IMR-90 (cell line): ENCODE results near the gene SLAMF1. TPM values are rescaled to one million over a fixed set of nuclear protein-coding genes. Genes with fewer than 3 reads are reported as not detected.

Experiments used
- ATAC-seq: fragments of 200-7000 bp; cut with Tn5 transposase; 2 replicates; pipeline ENCODE4 v1.9.1; 2020; ENCODE audit warnings: low read depth, mild to moderate bottlenecking, moderate library complexity
- BruUV-seq: library from RNA; stranded (reverse); fragments of 400-500 nt; replicated peaks from 2 replicates; lab custom pipeline; 2021; lab: Mats Ljungman, UMichigan
- CTCF ChIA-PET: fragments of 300-600 bp; formaldehyde crosslinking; extraction: SDS; loops from one replicate; lab custom pipeline; 2021; ENCODE audit warnings: antibody characterized with exemption; lab: Yijun Ruan, JAX
- POLR2A ChIA-PET: fragments of 300-600 bp; sonication (Branson Sonifier 250); formaldehyde crosslinking; loops from one replicate; lab custom pipeline; 2022; ENCODE audit warnings: antibody characterized with exemption; ENCODE audit not compliant: unreplicated experiment; lab: Charles Lee
- DNase-seq: peaks from one replicate; pipeline ENCODE4 v3.0.0; 2013
- H2AFZ ChIP-seq: replicated peaks from 2 replicates; pipeline ENCODE3; 2013; ENCODE audit warnings: low read length, mild to moderate bottlenecking; ENCODE audit not compliant: poor library complexity
- H2AK5ac ChIP-seq: 2 replicates; pipeline ENCODE4 v1.6.1; 2013; ENCODE audit warnings: low read depth, low read length, inconsistent platforms
- H2AK9ac ChIP-seq: replicated peaks from 2 replicates; pipeline ENCODE3; 2013; ENCODE audit warnings: mild to moderate bottlenecking, low read depth, low read length, moderate library complexity; ENCODE audit not compliant: poor library complexity
- H2BK120ac ChIP-seq: 2 replicates; pipeline ENCODE4 v1.6.1; 2013; ENCODE audit warnings: low read depth, low read length, inconsistent platforms
- H2BK15ac ChIP-seq: 3 replicates; pipeline ENCODE4 v1.6.1; 2013; ENCODE audit warnings: low read depth, low read length, inconsistent platforms
- H2BK20ac ChIP-seq: 2 replicates; pipeline ENCODE4 v1.6.1; 2013; ENCODE audit warnings: low read depth, mild to moderate bottlenecking, inconsistent platforms, low read length, moderate library complexity
- H2BK5ac ChIP-seq: 2 replicates; pipeline ENCODE4 v1.6.1; 2013; ENCODE audit warnings: mild to moderate bottlenecking, low read depth, low read length, inconsistent platforms; ENCODE audit not compliant: poor library complexity, severe bottlenecking
- H3K14ac ChIP-seq: replicated peaks from 2 replicates; pipeline ENCODE4 v1.6.1; 2013; ENCODE audit warnings: low read depth, low read length, inconsistent platforms
- H3K18ac ChIP-seq: 2 replicates; pipeline ENCODE4 v1.6.1; 2013; ENCODE audit warnings: low read depth, low read length, control low read depth
- H3K23ac ChIP-seq: 2 replicates; pipeline ENCODE4 v1.6.1; 2013; ENCODE audit warnings: low read depth, low read length, inconsistent platforms
- H3K27ac ChIP-seq: 2 replicates; pipeline ENCODE4 v1.5.1; 2013; ENCODE audit warnings: mild to moderate bottlenecking, control low read depth, low read length; ENCODE audit not compliant: insufficient read depth
- H3K27me3 ChIP-seq: 2 replicates; pipeline ENCODE4 v1.6.1; 2013; ENCODE audit warnings: low read length; ENCODE audit not compliant: control insufficient read depth, insufficient read depth
- H3K36me3 ChIP-seq: 2 replicates; pipeline ENCODE4 v1.6.1; 2013; ENCODE audit warnings: low read length, mixed read lengths; ENCODE audit not compliant: control insufficient read depth, insufficient read depth
- H3K4ac ChIP-seq: 2 replicates; pipeline ENCODE4 v1.6.1; 2013; ENCODE audit warnings: low read depth, low read length, inconsistent platforms
- H3K4me1 ChIP-seq: 2 replicates; pipeline ENCODE4 v1.6.1; 2013; ENCODE audit warnings: low read length, mixed read lengths; ENCODE audit not compliant: control insufficient read depth, insufficient read depth
- H3K4me2 ChIP-seq: 2 replicates; pipeline ENCODE4 v1.6.1; 2013; ENCODE audit warnings: low read depth, mild to moderate bottlenecking, control low read depth, low read length, moderate library complexity
- H3K4me3 ChIP-seq: 2 replicates; pipeline ENCODE4 v1.5.1; 2013; ENCODE audit warnings: low read depth, mild to moderate bottlenecking, control low read depth, low read length, moderate library complexity; ENCODE audit not compliant: insufficient read depth
- H3K56ac ChIP-seq: 2 replicates; pipeline ENCODE4 v1.6.1; 2013; ENCODE audit warnings: low read length, inconsistent platforms; ENCODE audit not compliant: insufficient read depth; ENCODE audit errors: extremely low read depth
- H3K79me1 ChIP-seq, 2 experiments: 2 replicates each; pipeline ENCODE4 v1.6.1; 2013; ENCODE audit warnings: low read length in 2 of 2, inconsistent platforms in 1 of 2, low read depth in 1 of 2
- H3K9ac ChIP-seq: 2 replicates; pipeline ENCODE4 v1.6.1; 2013; ENCODE audit warnings: low read depth, low read length, control low read depth
- H3K9me1 ChIP-seq: 2 replicates; pipeline ENCODE4 v1.6.1; 2013; ENCODE audit warnings: low read length, inconsistent platforms; ENCODE audit not compliant: insufficient read depth
- H3K9me3 ChIP-seq: 2 replicates; pipeline ENCODE4 v1.6.1; 2013; ENCODE audit warnings: low read length; ENCODE audit not compliant: control insufficient read depth, insufficient read depth
- H4K20me1 ChIP-seq: 2 replicates; pipeline ENCODE4 v1.6.1; 2013; ENCODE audit warnings: low read length, inconsistent platforms; ENCODE audit not compliant: insufficient read depth
- H4K5ac ChIP-seq: 2 replicates; pipeline ENCODE4 v1.6.1; 2013; ENCODE audit warnings: mild to moderate bottlenecking, low read depth, low read length, control low read depth
- H4K8ac ChIP-seq, 2 experiments: 2 replicates each; pipeline ENCODE4 v1.6.1; 2013; ENCODE audit warnings: low read depth in 2 of 2, low read length in 2 of 2, control low read depth in 1 of 2, inconsistent platforms in 1 of 2
- H4K91ac ChIP-seq: 2 replicates; pipeline ENCODE4 v1.6.1; 2013; ENCODE audit warnings: low read depth, low read length, inconsistent platforms; ENCODE audit not compliant: insufficient read depth
- ELK1 ChIP-seq: fragments of 150-350 bp; IDR thresholded peaks from 2 replicates; pipeline ENCODE4 v1.6.1; 2016; ENCODE audit warnings: low read depth, mild to moderate bottlenecking, low read length, moderate library complexity, borderline replicate concordance
- MAZ ChIP-seq: IDR thresholded peaks from 2 replicates; pipeline ENCODE4 v1.6.1; 2012; ENCODE audit warnings: low read depth, mild to moderate bottlenecking, low read length, improper control_type of control experiment, moderate library complexity, borderline replicate concordance
- NFE2L2 ChIP-seq: fragments of 150-350 bp; IDR thresholded peaks from 2 replicates; pipeline ENCODE4 v1.6.1; 2016; ENCODE audit warnings: low read depth, mild to moderate bottlenecking, low read length
- POLR2A ChIP-seq: IDR thresholded peaks from 2 replicates; pipeline ENCODE4 v1.6.1; 2012; ENCODE audit warnings: mild to moderate bottlenecking, low read depth, low read length
- RAD21 ChIP-seq: IDR thresholded peaks from 2 replicates; pipeline ENCODE4 v1.6.1; 2012; ENCODE audit warnings: low read length, improper control_type of control experiment
- RFX5 ChIP-seq: IDR thresholded peaks from 2 replicates; pipeline ENCODE4 v1.8.0; 2012; ENCODE audit warnings: low read depth, mild to moderate bottlenecking, low read length, moderate library complexity
- SMC3 ChIP-seq: fragments of 150-350 bp; IDR thresholded peaks from 2 replicates; pipeline ENCODE4 v1.6.1; 2016; ENCODE audit warnings: low read depth, mild to moderate bottlenecking, antibody characterized with exemption, low read length, moderate library complexity
- USF2 ChIP-seq: fragments of 150-350 bp; IDR thresholded peaks from 2 replicates; pipeline ENCODE4 v1.6.1; 2017; ENCODE audit warnings: mild to moderate bottlenecking, antibody characterized with exemption, low read length, low read depth
- WGBS, 2 experiments: methylation state at CpG; one replicate each; pipeline versions ENCODE4 v1.1.5 to v1.1.7; 2013; ENCODE audit warnings: missing lambda C conversion rate in 2 of 2; ENCODE audit not compliant: insufficient read length in 1 of 2; ENCODE audit errors: extremely low coverage in 2 of 2; 5-methylcytosine and 5-hydroxymethylcytosine counted together
- dilution Hi-C: fragments of 300-500 bp; cut with HindIII; formaldehyde crosslinking; loops from one replicate; pipeline ENCODE4 v1.14.3; 2018; ENCODE audit warnings: low sequenced_read_pairs; ENCODE audit not compliant: unreplicated experiment
- in situ Hi-C: fragments of 300-500 bp; cut with MboI; formaldehyde crosslinking; loops from 3 replicates; pipeline ENCODE4 v1.14.3; 2019; ENCODE audit warnings: low sequenced_read_pairs, inconsistent platforms, mixed read lengths
- intact Hi-C: fragments of 100-400 bp; cut with micrococcal nuclease; formaldehyde crosslinking; loops from 2 replicates; pipeline ENCODE4 v1.10.0; 2022
- polyA plus RNA-seq, 3 experiments: library from polyadenylated mRNA; depleted of rRNA; stranded (reverse); fragments of >200 nt; gene quantifications; 2 replicates each; pipeline ENCODE4 v1.2.3, GENCODE V29; 2012; ENCODE audit warnings: low replicate concordance in 1 of 3
- total RNA-seq: library from RNA; depleted of rRNA; stranded (reverse); fragments of >200 nt; gene quantifications from 2 replicates; pipeline ENCODE4 v1.2.3, GENCODE V29; 2012

SLAMF1 gene
- total and polyA plus RNA-seq, 2 of the 4 experiments (the other 2 are of a cell fraction), result not detected

GRCh38 chr1:160567858-160568682, 78.8 kb downstream of the SLAMF1 start:
- H3K27me3 ChIP-seq, result no peaks in the 10 kb centered on the region
- no peak overlapping the region for H3K4ac ChIP-seq
- H3K9ac ChIP-seq, result no peak overlapping the region
- H3K18ac ChIP-seq, result no peak overlapping the region
- no CpG with 5 or more reads among the region's 8 CpGs for WGBS, 2 experiments
- no peak overlapping the region for H2BK5ac ChIP-seq
- no peak overlapping the region for H2AFZ ChIP-seq
- ATAC-seq, result no peak
- no peak overlapping the region for H3K27ac ChIP-seq
- POLR2A ChIA-PET, result no interaction called here
- no peaks in the 10 kb centered on the region for H4K20me1 ChIP-seq
- H2BK120ac ChIP-seq, result no peak overlapping the region
- no TSS peak for BruUV-seq
- H4K8ac ChIP-seq, result no peak overlapping the region
- H3K9me3 ChIP-seq, result no peaks in the 10 kb centered on the region
- no peak overlapping the region for H3K4me2 ChIP-seq
- H3K4me1 ChIP-seq, result no peaks in the 10 kb centered on the region
- no peaks in the 10 kb centered on the region for H3K79me1 ChIP-seq
- in situ Hi-C loops, result no loop called here
- no peak overlapping the region for H3K4me3 ChIP-seq
- no peak overlapping the region for H4K5ac ChIP-seq
- CTCF ChIA-PET, result no interaction called here
- no peaks in the 10 kb centered on the region for H3K9me1 ChIP-seq
- no peak for DNase-seq
- H3K14ac ChIP-seq, result no peak overlapping the region
- no peak for TF ChIP-seq NFE2L2
- no peak for TF ChIP-seq USF2
- no peak for TF ChIP-seq RAD21
- TF ChIP-seq MAZ, result no peak
- no peak for TF ChIP-seq RFX5
- no peak for TF ChIP-seq ELK1
- no peak for TF ChIP-seq SMC3
- no peak for TF ChIP-seq POLR2A
- no peak overlapping the region for H3K56ac ChIP-seq
- H3K23ac ChIP-seq, result no peak overlapping the region
- H2BK20ac ChIP-seq, result no peak overlapping the region
- no peaks in the 10 kb centered on the region for H3K36me3 ChIP-seq
- H2BK15ac ChIP-seq, result no peak overlapping the region
- H2AK5ac ChIP-seq, result no peak overlapping the region
- intact Hi-C loops, result no loop called here
- H4K91ac ChIP-seq, result no peak overlapping the region
- dilution Hi-C loops, result no loop called here
- no peak overlapping the region for H2AK9ac ChIP-seq
